Upper lobe of right lung (tissue), 1 donor: ENCODE data around the gene DCAF12. TPM values are rescaled to one million over a fixed set of nuclear protein-coding genes. Genes with fewer than 3 reads are reported as not detected.
A peak's percentile ranks its signal among the peaks of the same experiment; 100 is the strongest.
"Not testable (repeated sequence)": the region's sequence is repeated elsewhere in the genome, so short reads cannot be mapped to it uniquely, and the experiment has no call there.

Source experiments
- ATAC-seq: fragments of 200-7000 bp; cut with Tn5 transposase; one replicate; pipeline ENCODE4 v1.9.1; 2020; ENCODE audit warnings: mild to moderate bottlenecking, moderate library complexity
- DNase-seq: peaks from one replicate; pipeline ENCODE4 v3.0.0-alpha.2; 2020
- H3K27ac ChIP-seq: fragments of 200-600 bp; one replicate; pipeline ENCODE4 v1.8.0; 2022
- H3K27me3 ChIP-seq: fragments of 200-600 bp; one replicate; pipeline ENCODE4 v1.8.0; 2022; ENCODE audit warnings: mild to moderate bottlenecking
- H3K36me3 ChIP-seq: fragments of 200-600 bp; one replicate; pipeline ENCODE4 v1.8.0; 2022
- H3K4me1 ChIP-seq: fragments of 200-600 bp; one replicate; pipeline ENCODE4 v1.8.0; 2022
- H3K4me3 ChIP-seq: fragments of 200-600 bp; one replicate; pipeline ENCODE4 v1.8.0; 2022; ENCODE audit warnings: mild to moderate bottlenecking
- H3K9me3 ChIP-seq: fragments of 200-600 bp; one replicate; pipeline ENCODE4 v1.8.0; 2022
- intact Hi-C: fragments of 100-400 bp; cut with DNase I; formaldehyde crosslinking; loops from one replicate; pipeline ENCODE4 v1.11.0; 2022
- total RNA-seq: library from RNA; stranded (reverse); fragmentation: NEBNext Ultra II Directional; extraction: Animal tissue kit (Norgen Biotek cat#: 25700); gene quantifications from one replicate; pipeline ENCODE4 v1.2.1, GENCODE V29; 2021
- TF ChIP-seq, protein P1 (sequence below): fragments of 200-600 bp; IDR thresholded peaks from one replicate; pipeline ENCODE4 v1.8.0; 2022; ENCODE audit warnings: antibody characterized with exemption
- donor health status: DM: no; HTN: yes; CAD: no; lungs with severe emphysema.

The DCAF12 gene
- total RNA-seq, 1 donor from 2014 or later = 31.6 TPM

GRCh38 chr9:34145165-34145564 is 18.7 kb upstream of the DCAF12 start:
- intact Hi-C loops = no loop called here
- H3K9me3 ChIP-seq = no peaks in the 10 kb centered on the region
- no peak for DNase-seq
- H3K4me1 ChIP-seq = no peaks in the 10 kb centered on the region
- H3K27me3 ChIP-seq = no peaks in the 10 kb centered on the region
- no peak for ATAC-seq
- H3K4me3 ChIP-seq = no peak overlapping the region
- TF ChIP-seq, protein P1, sequence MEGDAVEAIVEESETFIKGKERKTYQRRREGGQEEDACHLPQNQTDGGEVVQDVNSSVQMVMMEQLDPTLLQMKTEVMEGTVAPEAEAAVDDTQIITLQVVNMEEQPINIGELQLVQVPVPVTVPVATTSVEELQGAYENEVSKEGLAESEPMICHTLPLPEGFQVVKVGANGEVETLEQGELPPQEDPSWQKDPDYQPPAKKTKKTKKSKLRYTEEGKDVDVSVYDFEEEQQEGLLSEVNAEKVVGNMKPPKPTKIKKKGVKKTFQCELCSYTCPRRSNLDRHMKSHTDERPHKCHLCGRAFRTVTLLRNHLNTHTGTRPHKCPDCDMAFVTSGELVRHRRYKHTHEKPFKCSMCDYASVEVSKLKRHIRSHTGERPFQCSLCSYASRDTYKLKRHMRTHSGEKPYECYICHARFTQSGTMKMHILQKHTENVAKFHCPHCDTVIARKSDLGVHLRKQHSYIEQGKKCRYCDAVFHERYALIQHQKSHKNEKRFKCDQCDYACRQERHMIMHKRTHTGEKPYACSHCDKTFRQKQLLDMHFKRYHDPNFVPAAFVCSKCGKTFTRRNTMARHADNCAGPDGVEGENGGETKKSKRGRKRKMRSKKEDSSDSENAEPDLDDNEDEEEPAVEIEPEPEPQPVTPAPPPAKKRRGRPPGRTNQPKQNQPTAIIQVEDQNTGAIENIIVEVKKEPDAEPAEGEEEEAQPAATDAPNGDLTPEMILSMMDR = no peak
- H3K27ac ChIP-seq = no peak overlapping the region
- H3K36me3 ChIP-seq = no peaks in the 10 kb centered on the region

- no peak overlapping the region for H3K27ac ChIP-seq
- TF ChIP-seq, protein P1 = no peak
- intact Hi-C loops = no loop called here
- no peaks in the 10 kb centered on the region for H3K9me3 ChIP-seq
- no peaks in the 10 kb centered on the region for H3K27me3 ChIP-seq
- no peaks in the 10 kb centered on the region for H3K36me3 ChIP-seq
- H3K4me3 ChIP-seq = no peak overlapping the region
- ATAC-seq (no peak), DNase-seq (no peak)
- H3K4me1 ChIP-seq = no peaks in the 10 kb centered on the region
Measured at GRCh38 chr9:34143116-34143515, 16.6 kb upstream of the DCAF12 start.

- ATAC-seq = no peak
- no peaks in the 10 kb centered on the region for H3K9me3 ChIP-seq
- H3K27me3 ChIP-seq = no peaks in the 10 kb centered on the region
- no peak for DNase-seq
- TF ChIP-seq, protein P1 = no peak
- no peak overlapping the region for H3K4me3 ChIP-seq
- H3K4me1 ChIP-seq = no peaks in the 10 kb centered on the region
- no peaks in the 10 kb centered on the region for H3K36me3 ChIP-seq
- intact Hi-C loops = no loop called here
- no peak overlapping the region for H3K27ac ChIP-seq
Measured at GRCh38 chr9:34140853-34141252, 14.4 kb upstream of the DCAF12 start.

- intact Hi-C loops = no loop called here
- DNase-seq = no peak
Measured at GRCh38 chr9:34139477-34140146, 13.1 kb upstream of the DCAF12 start.

DNA sequence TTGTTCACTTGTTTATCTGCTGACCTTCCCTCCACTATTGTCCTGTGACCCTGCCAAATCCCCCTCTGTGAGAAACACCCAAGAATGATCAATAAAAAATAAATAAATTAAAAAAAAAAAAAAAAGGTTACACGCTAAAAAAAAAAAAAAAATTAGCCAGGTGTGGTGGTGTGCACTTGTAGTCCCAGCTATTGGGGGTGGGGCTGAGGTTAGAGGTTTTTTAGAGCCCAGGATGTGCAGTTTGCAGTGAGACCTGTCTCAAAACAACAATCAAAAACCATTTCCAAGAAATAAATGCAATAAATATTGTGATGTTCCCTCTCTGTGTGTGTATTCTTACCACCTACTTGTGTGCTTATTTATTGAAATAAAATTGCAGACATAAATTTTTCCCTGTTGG is 12.1 kb upstream of the DCAF12 start:
- ATAC-seq, H3K36me3 ChIP-seq, intact Hi-C loops, DNase-seq, H3K9me3 ChIP-seq, H3K4me3 ChIP-seq, H3K27me3 ChIP-seq, H3K4me1 ChIP-seq, H3K27ac ChIP-seq: not testable (repeated sequence)

More at GRCh38 chr9:34139477-34140146, 13.1 kb upstream of the DCAF12 start:
- TF ChIP-seq, protein P1 = peak; percentile 24
- ATAC-seq = peak; percentile 85
- H3K27me3 ChIP-seq = no peaks in the 10 kb centered on the region
- no peak overlapping the region for H3K4me3 ChIP-seq
- no peaks in the 10 kb centered on the region for H3K9me3 ChIP-seq
- no peaks in the 10 kb centered on the region for H3K4me1 ChIP-seq
- H3K27ac ChIP-seq = no peak overlapping the region
- no peaks in the 10 kb centered on the region for H3K36me3 ChIP-seq

DNA sequence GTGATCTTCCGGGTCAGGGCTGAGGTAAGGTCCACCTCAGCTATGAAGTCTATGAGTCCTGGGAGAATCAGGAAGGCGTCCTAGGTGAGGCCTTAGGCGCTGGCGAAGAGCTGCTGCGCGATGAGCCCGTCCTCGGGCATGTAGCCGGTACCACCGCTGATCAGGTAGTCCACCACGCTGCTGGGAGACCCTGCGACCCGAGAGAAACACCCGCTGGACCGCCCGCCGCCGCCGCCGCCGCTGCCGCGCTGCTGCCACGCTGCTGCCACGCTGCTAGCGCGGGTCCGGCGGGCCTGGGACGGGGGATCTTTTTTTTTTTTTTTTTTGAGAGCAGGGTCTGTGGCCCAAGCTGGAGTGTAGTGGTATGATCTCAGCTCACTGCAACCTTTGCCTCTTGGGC is 8.0 kb upstream of the DCAF12 start:
- ATAC-seq (no peak), DNase-seq (no peak)
- Histone ChIP-seq H3K4me1 (no peaks in the 10 kb centered on the region), H3K27me3 (no peaks in the 10 kb centered on the region), H3K4me3 (no peak overlapping the region), H3K27ac (no peak overlapping the region), H3K9me3 (no peaks in the 10 kb centered on the region), H3K36me3 (no peaks in the 10 kb centered on the region)
- intact Hi-C loops = no loop called here
- TF ChIP-seq, protein P1 = no peak
